Gastroesophageal sphincter (tissue), 3 donors: ENCODE measurements around the gene LAMA3.

Experiments used
- CTCF ChIP-seq, 4 experiments: fragments of 200-600 bp in 2 of 4; fragments of 450-650 bp in 2 of 4; sonication (generic) in 1 of 4; IDR thresholded peaks; one replicate each; pipeline ENCODE4 v1.5.1; 2017 to 2019; ENCODE audit warnings: antibody characterized with exemption in 4 of 4, mild to moderate bottlenecking in 2 of 4, moderate library complexity in 2 of 4
- EP300 ChIP-seq: sonication (generic); formaldehyde crosslinking; IDR thresholded peaks from one replicate; pipeline ENCODE4 v1.6.1; 2017; ENCODE audit warnings: antibody characterized with exemption, mild to moderate bottlenecking
- POLR2A ChIP-seq, 2 donors: fragments of 450-650 bp; IDR thresholded peaks; one replicate each; pipeline ENCODE4 v1.6.1; 2017; ENCODE audit warnings: antibody characterized with exemption in 2 of 2, mild to moderate bottlenecking in 2 of 2, moderate library complexity in 1 of 2
- POLR2AphosphoS5 ChIP-seq: sonication (generic); formaldehyde crosslinking; IDR thresholded peaks from one replicate; pipeline ENCODE4 v1.6.1; 2017; ENCODE audit warnings: antibody characterized with exemption

GRCh38 chr18:23798824-23799223 lies 109.6 kb downstream of the LAMA3 start:
- no peak for TF ChIP-seq CTCF (IDR thresholded peaks at IDR 0.05)
- no peak for TF ChIP-seq POLR2AphosphoS5
- TF ChIP-seq POLR2A (IDR thresholded peaks at IDR 0.05): no peak
- no peak for TF ChIP-seq EP300
